HepG2 (cell line): Measurements from ENCODE around the gene DMBT1. TPM values are rescaled to one million over a fixed set of nuclear protein-coding genes. Genes with fewer than 3 reads are reported as not detected.
A peak's percentile ranks its signal among the peaks of the same experiment; 100 is the strongest.

Experiments used
- ATAC-seq: fragments of 200-7000 bp; cut with Tn5 transposase; 3 replicates; pipeline ENCODE4 v1.9.1; 2020; ENCODE audit warnings: mild to moderate bottlenecking, moderate library complexity
- BruUV-seq: library from RNA; stranded (reverse); fragments of 400-500 nt; replicated peaks from 2 replicates; lab custom pipeline; 2021; lab: Mats Ljungman, UMichigan
- CTCF ChIA-PET: fragments of 300-600 bp; formaldehyde crosslinking; extraction: SDS; loops from one replicate; lab custom pipeline; 2021; ENCODE audit warnings: low total read pairs, inconsistent platforms, low intra/inter-chr PET ratio; lab: Yijun Ruan, JAX
- POLR2A ChIA-PET: fragments of 350-600 bp; sonication (Branson Sonifier 250); formaldehyde crosslinking; loops from one replicate; lab custom pipeline; 2020; ENCODE audit warnings: antibody characterized with exemption, inconsistent platforms; lab: Yijun Ruan, JAX
- DNase-seq: peaks from one replicate; pipeline ENCODE4 v3.0.0-alpha.2; 2015; ENCODE audit warnings: low spot score
- FAIRE-seq: peaks from 3 replicates; lab custom pipeline; 2011; peaks lifted over from hg19 to GRCh38; lab: Jason Lieb, UNC
- H2AFZ ChIP-seq: one replicate; pipeline ENCODE4 v1.6.1; 2011; ENCODE audit warnings: low read length, inconsistent platforms
- H3K27ac ChIP-seq: fragments of 300-600 bp; 3 replicates; pipeline ENCODE4 v1.8.0; 2011; ENCODE audit warnings: mixed run types, mild to moderate bottlenecking, mixed read lengths, low read length, inconsistent platforms; ENCODE audit not compliant: insufficient read depth; ENCODE audit errors: extremely low read length
- H3K27me3 ChIP-seq, 2 experiments: fragments of 200-600 bp in 1 of 2; 2 replicates in 1 of 2; 3 replicates in 1 of 2; pipeline versions ENCODE4 v1.6.0 to v1.8.0; 2011; ENCODE audit warnings: low read length in 2 of 2, mild to moderate bottlenecking in 2 of 2, moderate library complexity in 2 of 2, inconsistent platforms in 1 of 2; ENCODE audit not compliant: insufficient read depth in 2 of 2, control insufficient read depth in 1 of 2
- H3K36me3 ChIP-seq, 2 experiments: fragments of 200-600 bp in 1 of 2; replicated peaks in 1 of 2; 2 replicates in 1 of 2; 3 replicates in 1 of 2; pipeline versions ENCODE4 v1.5.1 to v1.8.0; 2011; ENCODE audit warnings: low read length in 2 of 2, inconsistent platforms in 1 of 2; ENCODE audit not compliant: insufficient read depth in 2 of 2, control insufficient read depth in 1 of 2
- H3K4me1 ChIP-seq: 2 replicates; pipeline ENCODE4 v1.5.1; 2012; ENCODE audit warnings: low read length, inconsistent platforms; ENCODE audit not compliant: insufficient read depth
- H3K4me2 ChIP-seq: 2 replicates; pipeline ENCODE4 v1.6.0; 2011; ENCODE audit warnings: low read depth, low read length, inconsistent platforms
- H3K4me3 ChIP-seq, 3 experiments: fragments of 200-600 bp in 1 of 3; sonication (generic), shearing (Covaris generic) in 1 of 3; replicated peaks in 1 of 3; 2 replicates each; pipeline ENCODE4 v1.5.1; 2011 to 2016; ENCODE audit warnings: low read length in 3 of 3, inconsistent platforms in 2 of 3, low read depth in 2 of 3, mild to moderate bottlenecking in 2 of 3, control low read depth in 1 of 3, mixed read lengths in 1 of 3; ENCODE audit not compliant: insufficient read depth in 1 of 3
- H3K79me2 ChIP-seq: one replicate; pipeline ENCODE4 v1.6.1; 2011; ENCODE audit warnings: low read length, inconsistent platforms; ENCODE audit not compliant: insufficient read depth
- H3K9ac ChIP-seq: 2 replicates; pipeline ENCODE4 v1.6.0; 2011; ENCODE audit warnings: mild to moderate bottlenecking, low read depth, low read length, inconsistent platforms; ENCODE audit not compliant: insufficient read depth
- H3K9me3 ChIP-seq: 2 replicates; pipeline ENCODE4 v1.5.1; 2012; ENCODE audit warnings: mild to moderate bottlenecking, low read length
- H4K20me1 ChIP-seq: 2 replicates; pipeline ENCODE4 v1.6.0; 2011; ENCODE audit warnings: inconsistent platforms, mild to moderate bottlenecking, low read length, moderate library complexity; ENCODE audit not compliant: insufficient read depth
- CTCF ChIP-seq: sonication (generic); formaldehyde crosslinking; IDR thresholded peaks from 2 replicates; pipeline ENCODE4 v1.5.0; 2020; ENCODE audit warnings: mild to moderate bottlenecking, missing genetic modification reagents, moderate library complexity
- ELK4 ChIP-seq: sonication (generic); formaldehyde crosslinking; IDR thresholded peaks from 2 replicates; pipeline ENCODE4 v1.9.0; 2021; ENCODE audit warnings: missing genetic modification reagents, borderline replicate concordance
- FOXO4 ChIP-seq: sonication (generic); formaldehyde crosslinking; conservative IDR thresholded peaks from 2 replicates; pipeline ENCODE4 v1.8.1; 2023; ENCODE audit warnings: missing genetic modification reagents
- HOXA9 ChIP-seq: sonication (generic); formaldehyde crosslinking; IDR thresholded peaks from 2 replicates; pipeline ENCODE4 v1.8.1; 2022; ENCODE audit warnings: missing genetic modification reagents, mild to moderate bottlenecking, moderate library complexity, borderline replicate concordance
- SMC3 ChIP-seq: IDR thresholded peaks from 2 replicates; pipeline ENCODE4 v1.6.1; 2011; ENCODE audit warnings: low read length, improper control_type of control experiment
- STAG1 ChIP-seq: sonication (generic); formaldehyde crosslinking; IDR thresholded peaks from 2 replicates; pipeline ENCODE4 v1.4.0; 2020; ENCODE audit warnings: missing genetic modification reagents
- ZNF260 ChIP-seq: sonication (generic); formaldehyde crosslinking; IDR thresholded peaks from 2 replicates; pipeline ENCODE4 v1.4.0; 2020; ENCODE audit warnings: missing genetic modification reagents, low read depth, mild to moderate bottlenecking, borderline replicate concordance
- ZNF30 ChIP-seq: sonication (generic); formaldehyde crosslinking; IDR thresholded peaks from 2 replicates; pipeline ENCODE4 v1.5.0; 2020; ENCODE audit warnings: mild to moderate bottlenecking, missing genetic modification reagents
- WGBS: methylation state at CpG from one replicate; pipeline ENCODE4 v1.1.6; 2017; ENCODE audit warnings: low lambda C conversion rate; 5-methylcytosine and 5-hydroxymethylcytosine counted together
- in situ Hi-C: cut with HindIII; loops from 2 replicates; pipeline ENCODE4 v1.10.0; 2017; ENCODE audit warnings: low pct_unique_long_range_greater_than_20kb; ENCODE audit not compliant: extremely low pct_ligation_motif_present
- intact Hi-C: fragments of 100-400 bp; cut with micrococcal nuclease; formaldehyde crosslinking; loops from one replicate; pipeline ENCODE4 v1.10.0; 2022; ENCODE audit not compliant: unreplicated experiment
- polyA plus RNA-seq, 8 experiments: library from polyadenylated mRNA; depleted of rRNA in 3 of 8; stranded (reverse) in 7 of 8; unstranded in 1 of 8; fragments of >200 nt; fragmentation: Illumina TruSeq in 4 of 8; extraction: Trizol in 4 of 8; gene quantifications; 2 replicates each; pipeline versions ENCODE4 v1.2.1 to v1.2.3, GENCODE V29; 2011 to 2016; ENCODE audit warnings: low read depth in 4 of 8, missing spikeins in 1 of 8, mixed read lengths in 1 of 8; ENCODE audit not compliant: insufficient read depth in 1 of 8
- total RNA-seq, 5 experiments: library from RNA; depleted of rRNA; stranded (reverse); fragments of >200 nt; fragmentation: Illumina TruSeq; extraction: Trizol; gene quantifications; 2 replicates each; pipeline ENCODE4 v1.2.3, GENCODE V29; 2016; ENCODE audit warnings: low read depth in 1 of 5

Gene DMBT1
- total and polyA plus RNA-seq, 2 of the 13 experiments (the other 11 are each of a cell fraction or from before 2014, with no cell fraction given) = not detected

GRCh38 chr10:122567056-122567660, 6.6 kb downstream of the DMBT1 start:
- in situ Hi-C loops (loop anchor here (5.0 kb wide), 1 partner anchor 285 kb away; no protein-coding TSS in a partner anchor), intact Hi-C loops (loop anchor here (5.0 to 10.0 kb wide), 2 partner anchors 122 to 270 kb away; no protein-coding TSS in a partner anchor)
- peaks cover 0 to 5% of the 10 kb centered on the region in 2 experiments; a peak in 3 of 5 replicates for H3K27me3 ChIP-seq
- no peaks in the 10 kb centered on the region for H3K36me3 ChIP-seq
- BruUV-seq = no TSS peak
- H3K79me2 ChIP-seq = no peaks in the 10 kb centered on the region
- no peaks in the 10 kb centered on the region for H4K20me1 ChIP-seq
- no peaks in the 10 kb centered on the region for H3K4me1 ChIP-seq
- ChIA-PET POLR2A (no interaction called here), CTCF (interaction anchor here (1.7 to 3.4 kb wide), 3 partner anchors 268 to 288 kb away, joined by 3 to 27 read pairs (median 16); no protein-coding TSS in a partner anchor)
- H3K9me3 ChIP-seq = no peaks in the 10 kb centered on the region
- 21% methylated on average over 2 of the region's 5 CpGs for WGBS
- no peak overlapping the region for H3K27ac ChIP-seq
- H3K9ac ChIP-seq = no peak overlapping the region
- ATAC-seq = peak; percentile 77
- H3K4me2 ChIP-seq = no peak overlapping the region
- no peak for DNase-seq
- no peak overlapping the region for H3K4me3 ChIP-seq
- no peak overlapping the region for H2AFZ ChIP-seq
- TF ChIP-seq HOXA9 (no peak), FOXO4 (CRISPR knock-in tag) (no peak), ZNF30 (CRISPR knock-in tag) (no peak), ZNF260 (CRISPR knock-in tag) (no peak), STAG1 (CRISPR knock-in tag) (peak; percentile 25; the same call in 1 of the 2 replicates), SMC3 (peak; percentile 20; the same call in 1 of the 2 replicates), CTCF (CRISPR knock-in tag) (peak; percentile 66), ELK4 (CRISPR knock-in tag) (no peak)
- FAIRE-seq = no peak
